Activated CD4-positive, alpha-beta memory T cell treated with anti-CD3 and anti-CD28 coated beads, Interleukin-2, amount 10 ng/mL, durations not matched to agents 7 days and 5 days (primary cell): Measurements from ENCODE around the gene LDOC1. TPM values are rescaled to one million over a fixed set of nuclear protein-coding genes. Genes with fewer than 3 reads are reported as not detected.
"Not testable (repeated sequence)": the region's sequence is repeated elsewhere in the genome, so short reads cannot be mapped to it uniquely, and the experiment has no call there.

ENCODE experiments used
- CTCF ChIA-PET: fragments of 350-600 bp; sonication (Branson Sonifier 250); formaldehyde crosslinking; loops from one replicate; lab custom pipeline; 2021; ENCODE audit warnings: antibody characterized with exemption, inconsistent platforms; lab: Charles Lee
- POLR2A ChIA-PET: fragments of 350-600 bp; sonication (Branson Sonifier 250); formaldehyde crosslinking; loops from one replicate; lab custom pipeline; 2021; ENCODE audit warnings: antibody characterized with exemption; lab: Charles Lee
- DNase-seq: peaks from one replicate; pipeline ENCODE4 v3.0.0-alpha.2; 2020
- H3K27ac Mint-ChIP-seq: one replicate; pipeline ENCODE4 v1.8.0; 2021; ENCODE audit warnings: mild to moderate bottlenecking, mixed read lengths
- H3K27me3 Mint-ChIP-seq: one replicate; pipeline ENCODE4 v1.8.0; 2021; ENCODE audit warnings: mixed read lengths
- H3K36me3 Mint-ChIP-seq: one replicate; pipeline ENCODE4 v1.8.0; 2021; ENCODE audit warnings: low read depth, mixed read lengths
- H3K4me1 Mint-ChIP-seq: one replicate; pipeline ENCODE4 v1.8.0; 2021; ENCODE audit warnings: mixed read lengths
- H3K4me3 Mint-ChIP-seq: one replicate; pipeline ENCODE4 v1.8.0; 2021; ENCODE audit warnings: mild to moderate bottlenecking, mixed read lengths
- H3K9me3 Mint-ChIP-seq: one replicate; pipeline ENCODE4 v1.8.0; 2021; ENCODE audit warnings: mixed read lengths
- total RNA-seq, 2 experiments: library from RNA; stranded (reverse); gene quantifications; one replicate each; pipeline ENCODE4 v1.2.3, GENCODE V29; 2021

The LDOC1 gene
- 10 to 100 TPM; 20.5 to 20.8 TPM for total RNA-seq

GRCh38 chrX:141176586-141177451, at the start of gene LDOC1:
Gene LDOC1, minus strand, starts transcription at chrX:141177129. Its CDS starts 108 bp downstream, at chrX:141177021.
- ChIA-PET POLR2A (interaction anchor here (1.2 to 1.6 kb wide), 2 partner anchors 258 to 261 kb away, joined by 3 to 5 read pairs; no protein-coding TSS in a partner anchor), CTCF (interaction anchor here (1.2 kb wide), 1 partner anchor 410 kb away, joined by 3 read pairs; no protein-coding TSS in a partner anchor)
- peak; percentile 84 for DNase-seq
- peak within 1 kb of the TSS; percentile 77 for H3K4me3 Mint-ChIP-seq
- no peaks in the 10 kb centered on the region for H3K27me3 Mint-ChIP-seq
- no peaks in the 10 kb centered on the region for H3K9me3 Mint-ChIP-seq
- peaks cover 24% of the 10 kb centered on the region for H3K4me1 Mint-ChIP-seq
- H3K27ac Mint-ChIP-seq = peak within 1 kb of the TSS; percentile 67
- H3K36me3 Mint-ChIP-seq = peaks cover 6% of the 10 kb centered on the region

GRCh38 chrX:141221611-141222010, 44.7 kb upstream of the LDOC1 start:
- Mint-ChIP-seq H3K36me3 (no peaks in the 10 kb centered on the region), H3K9me3 (no peaks in the 10 kb centered on the region), H3K27me3 (no peaks in the 10 kb centered on the region), H3K4me3 (no peak overlapping the region), H3K4me1 (no peaks in the 10 kb centered on the region), H3K27ac (no peak overlapping the region)
- CTCF ChIA-PET = no interaction called here
- POLR2A ChIA-PET = no interaction called here
- no peak for DNase-seq

- no peak overlapping the region for H3K27ac Mint-ChIP-seq
- H3K36me3 Mint-ChIP-seq = no peaks in the 10 kb centered on the region
- ChIA-PET POLR2A (no interaction called here), CTCF (no interaction called here)
- no peaks in the 10 kb centered on the region for H3K4me1 Mint-ChIP-seq
- no peaks in the 10 kb centered on the region for H3K27me3 Mint-ChIP-seq
- H3K9me3 Mint-ChIP-seq = no peaks in the 10 kb centered on the region
- DNase-seq = no peak
- no peak overlapping the region for H3K4me3 Mint-ChIP-seq
Observed at GRCh38 chrX:141220342-141221008, 43.5 kb upstream of the LDOC1 start.

- no peak for DNase-seq
- Mint-ChIP-seq H3K27ac (no peak overlapping the region), H3K27me3 (no peaks in the 10 kb centered on the region), H3K4me1 (no peaks in the 10 kb centered on the region), H3K36me3 (no peaks in the 10 kb centered on the region), H3K9me3 (no peaks in the 10 kb centered on the region), H3K4me3 (no peak overlapping the region)
- ChIA-PET POLR2A (no interaction called here), CTCF (no interaction called here)
Observed at GRCh38 chrX:141214196-141214595, 37.3 kb upstream of the LDOC1 start.

- no peak overlapping the region for H3K4me3 Mint-ChIP-seq
- no peak overlapping the region for H3K27ac Mint-ChIP-seq
- no peak for DNase-seq
- H3K27me3 Mint-ChIP-seq = no peaks in the 10 kb centered on the region
- no peaks in the 10 kb centered on the region for H3K36me3 Mint-ChIP-seq
- H3K4me1 Mint-ChIP-seq = no peaks in the 10 kb centered on the region
- ChIA-PET CTCF (no interaction called here), POLR2A (no interaction called here)
- no peaks in the 10 kb centered on the region for H3K9me3 Mint-ChIP-seq
Observed at GRCh38 chrX:141201962-141202361, 25.0 kb upstream of the LDOC1 start.

GRCh38 chrX:141188573-141188972, 11.6 kb upstream of the LDOC1 start:
- DNase-seq, H3K4me1 Mint-ChIP-seq, POLR2A ChIA-PET, H3K4me3 Mint-ChIP-seq, H3K9me3 Mint-ChIP-seq, CTCF ChIA-PET, H3K27me3 Mint-ChIP-seq, H3K27ac Mint-ChIP-seq, H3K36me3 Mint-ChIP-seq: not testable (repeated sequence)

GRCh38 chrX:141185366-141185765, 8.4 kb upstream of the LDOC1 start:
- DNase-seq = no peak
- no peak overlapping the region for H3K4me3 Mint-ChIP-seq
- no peaks in the 10 kb centered on the region for H3K36me3 Mint-ChIP-seq
- POLR2A ChIA-PET = no interaction called here
- CTCF ChIA-PET = no interaction called here
- peaks cover 2% of the 10 kb centered on the region for H3K9me3 Mint-ChIP-seq
- peaks cover 2% of the 10 kb centered on the region for H3K4me1 Mint-ChIP-seq
- no peak overlapping the region for H3K27ac Mint-ChIP-seq
- H3K27me3 Mint-ChIP-seq = no peaks in the 10 kb centered on the region

GRCh38 chrX:141183000-141183399, 6.1 kb upstream of the LDOC1 start:
- DNase-seq = no peak
- H3K36me3 Mint-ChIP-seq = no peaks in the 10 kb centered on the region
- POLR2A ChIA-PET = no interaction called here
- H3K9me3 Mint-ChIP-seq = no peaks in the 10 kb centered on the region
- CTCF ChIA-PET = no interaction called here
- no peak overlapping the region for H3K27ac Mint-ChIP-seq
- no peaks in the 10 kb centered on the region for H3K27me3 Mint-ChIP-seq
- H3K4me3 Mint-ChIP-seq = no peak overlapping the region
- peaks cover 6% of the 10 kb centered on the region for H3K4me1 Mint-ChIP-seq

- no peak for DNase-seq
- Mint-ChIP-seq H3K9me3 (no peaks in the 10 kb centered on the region), H3K27ac (no peak overlapping the region), H3K36me3 (peaks cover 1% of the 10 kb centered on the region), H3K27me3 (no peaks in the 10 kb centered on the region), H3K4me1 (peaks cover 16% of the 10 kb centered on the region), H3K4me3 (no peak overlapping the region)
- CTCF ChIA-PET = no interaction called here
- POLR2A ChIA-PET = no interaction called here
Observed at GRCh38 chrX:141180851-141181250, 3.9 kb upstream of the LDOC1 start.

GRCh38 chrX:141175786-141176185, 1.1 kb downstream of the LDOC1 start:
- H3K4me3 Mint-ChIP-seq = peak overlapping the region; percentile 77
- DNase-seq = no peak
- H3K4me1 Mint-ChIP-seq = peaks cover 23% of the 10 kb centered on the region
- no peaks in the 10 kb centered on the region for H3K27me3 Mint-ChIP-seq
- H3K36me3 Mint-ChIP-seq = peaks cover 6% of the 10 kb centered on the region
- peak overlapping the region; percentile 60 for H3K27ac Mint-ChIP-seq
- ChIA-PET POLR2A (no interaction called here), CTCF (no interaction called here)
- H3K9me3 Mint-ChIP-seq = no peaks in the 10 kb centered on the region

- CTCF ChIA-PET = no interaction called here
- Mint-ChIP-seq H3K9me3 (no peaks in the 10 kb centered on the region), H3K4me3 (no peak overlapping the region), H3K27ac (no peak overlapping the region), H3K36me3 (peaks cover 9% of the 10 kb centered on the region), H3K27me3 (no peaks in the 10 kb centered on the region), H3K4me1 (peaks cover 9% of the 10 kb centered on the region)
- POLR2A ChIA-PET = no interaction called here
- no peak for DNase-seq
Observed at GRCh38 chrX:141164406-141164805, 12.5 kb downstream of the LDOC1 start.

- Mint-ChIP-seq H3K36me3 (peaks cover 31% of the 10 kb centered on the region), H3K27ac (peak overlapping the region; percentile 53), H3K27me3 (no peaks in the 10 kb centered on the region), H3K4me3 (peak overlapping the region; percentile 11), H3K9me3 (peaks cover 20% of the 10 kb centered on the region), H3K4me1 (peaks cover 42% of the 10 kb centered on the region)
- CTCF ChIA-PET = no interaction called here
- DNase-seq = no peak
- POLR2A ChIA-PET = no interaction called here
Observed at GRCh38 chrX:141158084-141158483, 18.8 kb downstream of the LDOC1 start.

GRCh38 chrX:141155231-141155630, 21.7 kb downstream of the LDOC1 start:
- Mint-ChIP-seq H3K27ac (peak overlapping the region; percentile 76), H3K36me3 (peaks cover 37% of the 10 kb centered on the region), H3K9me3 (peaks cover 25% of the 10 kb centered on the region), H3K4me1 (peaks cover 42% of the 10 kb centered on the region), H3K4me3 (peak overlapping the region; percentile 14)
- DNase-seq = peak; percentile 39
- CTCF ChIA-PET, POLR2A ChIA-PET, H3K27me3 Mint-ChIP-seq: not testable (repeated sequence)
